ENCODE data around the gene JADE2.

DNA sequence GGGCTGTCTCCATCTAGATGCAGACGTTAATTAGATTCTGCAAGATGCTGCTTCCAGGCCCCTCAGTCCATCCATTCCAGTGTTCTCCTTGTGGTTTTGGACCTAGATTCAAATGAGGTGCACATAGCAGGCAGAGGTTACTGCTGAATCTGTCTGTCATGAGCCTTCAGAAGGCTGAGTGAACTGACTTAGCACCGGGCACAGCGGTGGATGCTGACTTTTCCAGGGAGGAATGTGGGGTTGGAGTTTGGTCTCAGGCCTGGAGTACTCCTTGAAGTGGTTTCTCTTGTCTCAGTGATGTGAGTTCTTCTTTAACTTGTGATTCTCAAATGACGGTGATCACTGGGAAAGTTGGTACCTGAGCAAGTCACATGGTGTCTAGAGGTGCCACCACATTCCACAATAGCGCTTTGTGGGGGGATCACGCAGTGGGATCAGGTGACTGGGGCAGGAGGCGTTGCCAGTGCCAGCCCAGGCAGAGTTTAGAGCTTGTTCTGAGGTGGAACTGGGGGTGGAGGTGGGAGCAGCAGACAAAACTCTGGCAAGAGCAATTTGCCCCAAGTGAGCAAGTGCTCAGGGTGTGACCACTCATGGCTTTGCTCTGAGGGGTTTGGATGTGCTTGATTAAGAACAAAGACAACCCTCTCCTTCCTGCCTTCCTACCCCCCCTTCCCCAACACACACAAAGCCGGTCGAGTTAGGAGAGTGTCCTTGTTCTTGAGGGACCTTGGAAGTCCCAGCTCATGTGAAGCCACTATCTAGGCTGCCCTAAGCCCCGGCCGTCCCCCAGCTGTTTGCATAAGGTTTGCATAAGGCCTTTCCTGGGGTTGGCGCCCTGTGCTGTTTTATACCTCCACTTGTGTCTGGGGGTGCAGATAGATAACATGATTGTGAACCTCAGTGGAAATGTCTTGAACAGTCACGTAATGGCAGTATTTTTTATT lies 25.1 kb downstream of the JADE2 start:
- TF ChIP-seq POLR2A (IDR thresholded peaks at IDR 0.05) = no peak
- TF ChIP-seq, protein P1, sequence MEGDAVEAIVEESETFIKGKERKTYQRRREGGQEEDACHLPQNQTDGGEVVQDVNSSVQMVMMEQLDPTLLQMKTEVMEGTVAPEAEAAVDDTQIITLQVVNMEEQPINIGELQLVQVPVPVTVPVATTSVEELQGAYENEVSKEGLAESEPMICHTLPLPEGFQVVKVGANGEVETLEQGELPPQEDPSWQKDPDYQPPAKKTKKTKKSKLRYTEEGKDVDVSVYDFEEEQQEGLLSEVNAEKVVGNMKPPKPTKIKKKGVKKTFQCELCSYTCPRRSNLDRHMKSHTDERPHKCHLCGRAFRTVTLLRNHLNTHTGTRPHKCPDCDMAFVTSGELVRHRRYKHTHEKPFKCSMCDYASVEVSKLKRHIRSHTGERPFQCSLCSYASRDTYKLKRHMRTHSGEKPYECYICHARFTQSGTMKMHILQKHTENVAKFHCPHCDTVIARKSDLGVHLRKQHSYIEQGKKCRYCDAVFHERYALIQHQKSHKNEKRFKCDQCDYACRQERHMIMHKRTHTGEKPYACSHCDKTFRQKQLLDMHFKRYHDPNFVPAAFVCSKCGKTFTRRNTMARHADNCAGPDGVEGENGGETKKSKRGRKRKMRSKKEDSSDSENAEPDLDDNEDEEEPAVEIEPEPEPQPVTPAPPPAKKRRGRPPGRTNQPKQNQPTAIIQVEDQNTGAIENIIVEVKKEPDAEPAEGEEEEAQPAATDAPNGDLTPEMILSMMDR (IDR thresholded peaks at IDR 0.05) = no peak
